GM19035 (cell line): ENCODE measurements around the gene GJC1.

ENCODE experiments used
- ATAC-seq: cut with Tn5 transposase; IDR thresholded peaks from one replicate; pipeline ENCODE4 v1.9.1; 2021; ENCODE audit not compliant: unreplicated experiment

GJC1 gene

DNA sequence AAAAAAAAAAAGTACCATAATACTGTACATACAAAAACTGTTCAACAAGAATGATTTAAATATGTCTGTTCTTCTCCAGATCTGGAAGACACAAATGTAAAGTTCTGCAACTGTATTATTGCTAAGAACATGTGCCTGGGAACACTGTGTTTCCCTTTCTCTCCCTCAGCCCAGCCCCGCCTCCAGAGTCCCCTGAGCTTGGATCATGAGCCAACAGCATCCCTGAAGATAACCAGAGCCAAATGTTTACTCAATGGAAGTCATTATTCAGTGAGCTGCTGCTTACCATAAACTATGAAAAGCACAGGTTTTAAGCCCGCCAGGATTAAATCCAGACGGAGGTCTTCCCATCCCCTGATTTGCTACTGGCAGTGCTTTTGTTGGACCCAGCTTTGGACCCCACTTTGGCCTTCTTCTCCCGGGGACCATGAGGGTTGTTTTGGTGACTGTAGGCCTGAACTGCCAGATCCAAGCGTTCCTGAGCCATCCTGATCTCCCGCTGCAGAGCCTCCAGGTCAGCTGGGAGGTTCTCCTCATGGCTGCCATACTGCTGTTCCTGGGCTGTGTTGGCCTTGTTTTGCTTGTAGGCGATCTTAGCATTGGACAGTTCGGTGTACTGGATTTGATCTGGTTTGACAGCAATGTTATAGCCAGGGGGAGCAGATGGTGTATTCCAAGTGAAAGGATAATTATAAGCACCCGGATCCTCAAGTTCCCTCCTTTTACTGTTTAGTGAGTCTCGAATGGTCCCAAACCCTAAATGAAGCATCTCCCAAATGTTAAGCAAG lies 25.6 kb downstream of the GJC1 start:
- ATAC-seq: no peak

DNA sequence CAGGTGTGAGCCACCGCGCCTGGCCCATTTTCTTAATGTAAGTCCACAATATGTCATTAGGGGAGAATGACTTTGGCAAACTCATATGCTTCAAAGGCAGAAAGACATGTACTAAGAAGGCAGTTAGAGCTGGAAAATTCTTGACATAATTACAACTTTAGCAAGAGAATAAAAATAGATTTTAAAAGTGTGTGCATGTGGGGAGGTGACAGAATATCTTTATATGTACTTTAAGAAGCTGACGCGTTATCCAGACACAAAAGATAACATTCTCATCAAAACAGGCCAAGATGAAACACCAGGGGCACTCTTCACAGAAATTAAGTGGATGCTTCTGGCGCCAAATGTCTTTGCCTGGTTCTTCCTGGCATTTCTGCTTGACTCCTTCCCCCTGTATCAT lies 28.2 kb downstream of the GJC1 start:
- no peak for ATAC-seq

DNA sequence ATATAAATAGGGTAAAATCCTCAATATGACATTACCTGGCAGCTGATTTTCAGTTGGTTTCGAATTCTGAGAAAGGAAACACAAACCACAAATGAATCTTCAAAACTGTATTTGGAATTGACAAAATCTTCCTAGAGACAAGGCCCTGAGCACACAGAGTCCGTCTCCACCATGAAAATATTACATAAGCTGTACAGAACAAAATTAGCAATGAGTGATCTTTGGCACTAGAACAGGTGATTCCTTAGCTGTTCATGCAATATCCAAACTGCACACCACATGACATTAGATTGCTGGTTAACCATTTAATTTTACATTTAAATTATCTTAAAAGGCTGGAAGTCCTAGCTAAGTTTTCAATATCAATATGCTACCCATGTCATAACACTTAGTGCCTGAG lies 31.7 kb downstream of the GJC1 start:
- no peak for ATAC-seq

DNA sequence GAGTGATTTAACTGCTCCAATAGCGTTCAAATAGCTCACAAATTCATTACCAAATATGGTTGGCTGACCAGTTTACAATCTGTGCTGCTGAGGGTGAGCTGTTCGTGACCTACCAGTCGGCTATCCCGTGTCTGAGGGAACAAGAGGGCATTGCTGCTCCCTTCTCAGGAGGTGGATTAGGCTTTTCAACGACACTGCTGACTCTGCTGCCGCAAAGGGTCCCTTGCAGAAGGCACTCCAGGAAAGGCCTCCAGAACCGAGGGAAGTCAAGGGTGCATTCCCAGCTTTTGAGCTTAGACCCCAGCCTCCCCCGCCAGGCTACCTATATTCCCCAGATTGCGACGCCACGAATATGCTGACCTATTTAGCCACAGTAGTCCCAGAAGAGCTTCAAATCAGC lies 32.3 kb downstream of the GJC1 start:
- no peak for ATAC-seq

DNA sequence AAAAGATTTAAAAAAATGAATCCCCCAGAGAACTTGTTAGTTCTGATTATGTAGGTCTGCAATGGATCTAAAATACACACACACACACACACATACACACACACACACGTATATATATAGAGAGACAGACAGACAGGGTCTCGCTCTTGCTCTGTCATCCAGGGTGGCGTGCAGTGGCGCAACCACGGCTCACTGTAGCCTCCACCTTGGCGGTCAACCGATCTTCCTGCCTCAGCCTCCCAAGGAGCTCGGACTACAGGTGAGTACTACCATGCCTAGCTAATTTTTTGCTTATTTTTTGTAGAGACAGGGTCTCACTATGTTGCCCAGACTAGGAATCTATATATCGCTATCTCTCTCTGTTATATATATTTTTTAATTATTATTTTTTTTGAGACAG lies 33.4 kb downstream of the GJC1 start:
- ATAC-seq: no peak

DNA sequence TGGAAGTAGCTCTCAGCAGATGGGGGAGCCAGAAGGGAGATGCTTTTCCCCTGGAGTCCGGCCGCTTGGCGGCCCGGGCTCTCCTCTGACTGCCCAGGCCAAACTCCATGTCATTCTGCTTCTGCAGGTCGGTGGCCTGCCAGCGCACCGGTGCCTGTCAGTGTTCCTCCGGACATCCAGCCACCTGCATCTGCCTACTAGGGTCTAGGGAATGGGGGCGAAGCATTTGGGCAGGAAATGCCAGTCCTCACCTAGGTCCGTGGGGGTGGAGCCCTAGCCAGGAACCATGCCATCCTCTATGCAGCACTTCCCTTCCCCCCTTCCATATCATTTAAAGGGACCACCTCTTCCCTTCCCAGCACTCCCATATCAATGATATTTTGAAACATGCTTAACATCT lies 34.2 kb downstream of the GJC1 start:
- ATAC-seq: no peak

DNA sequence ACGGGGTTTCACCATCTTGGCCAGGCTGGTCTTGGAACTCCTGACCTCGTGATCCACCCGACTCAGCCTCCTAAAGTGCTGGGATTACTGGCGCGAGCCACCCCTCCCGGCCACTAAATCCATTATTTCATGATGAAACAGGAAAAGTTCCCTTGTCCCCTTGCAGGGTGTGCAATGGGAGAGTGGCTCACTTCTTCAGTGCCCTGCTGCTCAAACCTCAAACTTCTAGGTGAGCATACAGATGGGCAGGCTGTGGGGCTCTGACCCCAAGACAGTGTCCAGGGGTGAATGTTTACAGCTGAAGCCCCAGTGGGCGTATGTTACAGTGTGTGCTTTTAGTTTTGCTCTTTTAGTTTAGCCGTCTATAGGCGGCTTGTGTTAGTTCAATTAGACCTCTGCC lies 34.7 kb downstream of the GJC1 start:
- ATAC-seq: no peak

DNA sequence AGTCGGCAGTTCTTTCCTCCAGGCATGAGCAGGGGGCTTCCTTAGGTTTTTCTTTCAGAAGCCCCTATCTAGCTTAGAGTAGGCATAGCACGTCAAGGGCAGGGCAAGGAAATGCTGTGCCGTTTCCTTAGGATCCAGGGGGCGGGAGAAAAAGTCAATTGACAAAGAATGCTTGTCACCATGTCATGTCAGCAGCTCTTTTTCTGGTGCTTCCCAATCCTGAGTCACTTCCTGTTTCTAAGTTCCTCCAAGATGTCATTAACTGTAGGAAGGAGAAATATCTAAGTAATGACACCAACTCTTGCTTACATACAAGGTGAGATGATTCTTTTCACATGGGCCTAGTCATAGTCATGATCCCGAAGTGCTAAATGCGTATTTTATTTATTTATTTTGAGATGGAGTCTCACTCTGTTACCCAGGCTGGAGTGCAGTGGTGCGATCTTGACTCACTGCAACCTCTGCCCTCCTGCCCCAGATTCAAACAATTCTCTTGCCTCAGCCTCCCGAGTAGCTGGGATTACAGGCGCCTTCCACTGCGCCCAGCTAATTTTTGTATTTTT lies 35.2 kb downstream of the GJC1 start:
- ATAC-seq: no peak

DNA sequence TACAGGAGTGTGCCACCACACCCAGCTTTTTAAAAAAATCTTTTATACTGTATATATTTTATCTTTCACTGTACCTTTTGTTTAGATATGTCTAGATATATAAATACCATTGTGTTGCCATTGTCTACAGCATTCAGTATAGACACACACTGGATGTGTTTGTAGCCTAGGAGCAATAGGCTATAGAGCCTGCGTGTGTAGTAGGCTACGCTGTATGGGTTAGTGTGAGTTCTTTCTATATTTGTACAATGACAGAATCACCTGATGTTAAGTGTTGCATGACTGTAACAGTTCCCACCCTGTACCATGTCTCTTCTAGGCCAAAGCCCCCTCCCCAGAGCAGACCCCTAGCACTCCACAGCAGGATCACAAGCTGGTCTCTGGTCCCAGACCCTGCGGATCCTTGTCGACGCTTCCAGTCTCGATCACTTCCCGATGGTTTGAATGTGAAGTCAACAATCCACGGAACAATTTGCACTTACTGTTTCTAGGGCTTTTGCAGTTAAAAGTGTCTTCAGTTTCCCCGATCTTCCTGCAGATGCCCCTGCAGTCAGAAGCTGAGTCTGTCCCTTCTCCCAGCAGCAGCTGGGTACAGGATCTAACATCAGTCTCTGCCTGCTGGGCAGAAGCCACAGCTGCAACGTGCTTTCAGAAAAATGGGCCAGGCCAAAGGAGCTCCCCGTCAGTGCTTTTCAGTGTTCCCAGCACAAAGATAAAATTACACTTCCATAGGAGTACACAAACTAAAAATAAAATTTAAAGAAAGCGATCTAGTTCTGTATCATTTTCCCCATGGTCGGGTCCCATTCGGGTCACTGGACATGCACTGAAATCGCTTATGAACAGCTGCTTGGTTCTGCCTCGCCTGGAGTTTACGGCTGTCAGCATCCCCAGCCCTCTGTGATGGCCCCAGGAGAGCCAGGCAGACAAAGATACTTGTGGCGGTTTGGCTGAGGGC lies 35.9 kb downstream of the GJC1 start:
- ATAC-seq: no peak

DNA sequence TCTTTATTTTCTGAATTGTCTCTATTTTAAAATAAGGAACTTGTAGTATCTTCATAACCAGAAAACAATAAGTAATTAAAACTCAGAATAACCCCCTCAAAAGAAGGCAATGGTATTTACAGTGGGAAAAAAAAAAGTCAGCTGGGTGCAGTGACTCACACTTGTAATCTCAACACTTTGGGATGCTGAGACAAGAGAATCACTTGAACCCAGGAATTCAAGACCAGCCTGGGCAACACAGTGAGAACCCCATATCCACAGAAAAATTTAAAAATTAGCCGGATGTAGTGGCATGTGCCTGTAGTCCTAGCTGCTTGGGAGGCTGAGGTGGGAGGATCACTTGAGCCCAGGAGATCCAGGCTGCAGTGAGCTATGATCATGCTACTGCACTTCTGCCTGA lies 37.8 kb downstream of the GJC1 start:
- no peak for ATAC-seq

DNA sequence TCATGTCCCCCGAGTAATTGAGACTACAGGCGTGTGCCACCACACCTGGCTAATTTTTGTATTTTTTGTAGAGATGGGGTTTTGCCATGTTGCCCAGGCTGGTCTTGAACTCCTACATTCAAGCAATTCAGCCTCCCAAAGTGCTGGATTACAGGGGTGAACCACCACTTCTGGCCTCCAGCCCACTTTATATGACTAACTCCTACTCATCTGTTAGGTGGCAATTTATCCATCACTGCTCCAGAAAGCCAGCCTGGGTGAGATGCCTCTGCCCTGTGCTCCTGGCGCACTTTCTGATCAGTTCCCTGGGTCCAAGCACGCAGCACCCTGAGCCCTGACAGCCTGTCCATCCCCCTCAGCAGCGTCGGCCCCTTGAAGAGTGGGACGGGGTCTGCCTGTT lies 41.9 kb downstream of the GJC1 start:
- no peak for ATAC-seq

DNA sequence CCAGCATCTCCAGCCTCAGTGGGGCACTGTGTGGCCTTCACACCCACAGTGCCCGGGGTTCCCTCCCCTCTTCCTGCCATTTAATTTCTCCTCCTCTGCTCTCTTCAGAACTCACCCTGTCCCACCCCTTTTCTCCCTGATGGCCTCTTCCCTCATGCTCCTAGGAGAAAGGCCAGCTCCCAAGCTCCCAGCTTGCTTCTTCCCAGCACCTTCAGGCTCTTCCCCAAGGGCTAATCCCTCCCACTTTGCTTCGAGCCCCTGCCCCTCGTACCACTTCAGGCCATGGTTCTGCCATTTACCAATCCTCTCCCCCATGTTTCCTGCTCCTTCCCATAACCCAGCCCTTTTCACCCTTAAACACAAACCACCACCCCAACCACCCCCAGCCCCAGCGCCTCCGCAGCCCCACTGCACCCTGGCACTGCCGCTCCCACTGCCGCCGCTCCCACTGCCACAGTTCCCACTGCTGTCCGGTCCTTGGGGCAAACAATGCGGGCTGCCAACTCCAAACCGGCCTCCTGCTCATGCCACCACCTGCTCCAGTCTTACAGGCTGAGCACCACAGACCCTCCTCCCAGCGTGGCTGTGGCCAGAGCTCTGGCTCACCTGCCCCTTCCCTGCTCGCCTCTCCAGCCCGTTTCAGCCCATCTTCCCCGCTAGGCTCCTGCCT lies 42.7 kb downstream of the GJC1 start:
- ATAC-seq: no peak

DNA sequence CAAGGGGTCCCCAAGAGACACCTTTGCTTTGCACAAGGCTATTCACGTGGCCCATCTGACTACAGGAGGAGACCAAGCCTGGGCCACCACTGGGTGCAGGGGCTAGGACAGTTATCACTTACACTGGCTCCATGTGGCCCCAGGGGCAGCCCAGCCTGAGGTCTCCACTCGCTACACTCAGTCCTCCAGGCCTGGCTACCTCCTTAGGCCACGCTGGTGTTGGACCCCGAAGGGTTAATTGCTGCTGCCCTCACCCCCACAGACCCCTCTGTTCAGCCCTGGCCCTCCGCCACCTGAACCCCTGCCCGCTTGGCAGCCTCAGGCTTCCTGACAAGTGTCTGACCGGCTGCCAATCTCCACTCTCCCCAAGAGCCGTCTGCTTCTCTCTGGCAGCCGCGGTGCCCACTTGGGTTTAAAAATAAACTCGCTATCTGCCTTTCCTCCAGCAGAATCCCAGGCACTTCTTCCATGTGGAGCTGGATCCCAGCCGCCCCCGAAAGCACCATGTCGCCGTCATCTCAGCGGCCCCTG lies 43.5 kb downstream of the GJC1 start:
- no peak for ATAC-seq

DNA sequence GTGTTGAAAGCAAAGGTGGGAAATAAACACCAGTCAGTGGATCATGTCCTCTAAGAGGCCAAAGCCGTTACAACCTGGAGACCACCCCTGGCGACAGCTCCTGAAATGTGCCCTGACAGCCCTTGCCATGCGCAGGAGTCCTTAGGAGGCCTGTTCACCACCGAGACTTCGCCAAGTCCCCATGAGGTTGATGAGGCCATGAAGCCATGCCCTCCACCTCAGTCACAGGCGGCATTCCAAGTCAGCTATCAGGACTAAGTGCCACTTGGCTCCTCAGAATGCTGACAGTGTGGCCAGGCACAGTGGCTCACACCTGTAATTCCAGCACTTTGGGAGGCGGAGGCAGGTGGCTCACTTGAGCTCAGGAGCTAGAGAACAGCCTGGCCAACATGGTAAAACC lies 44.2 kb downstream of the GJC1 start:
- ATAC-seq: no peak

DNA sequence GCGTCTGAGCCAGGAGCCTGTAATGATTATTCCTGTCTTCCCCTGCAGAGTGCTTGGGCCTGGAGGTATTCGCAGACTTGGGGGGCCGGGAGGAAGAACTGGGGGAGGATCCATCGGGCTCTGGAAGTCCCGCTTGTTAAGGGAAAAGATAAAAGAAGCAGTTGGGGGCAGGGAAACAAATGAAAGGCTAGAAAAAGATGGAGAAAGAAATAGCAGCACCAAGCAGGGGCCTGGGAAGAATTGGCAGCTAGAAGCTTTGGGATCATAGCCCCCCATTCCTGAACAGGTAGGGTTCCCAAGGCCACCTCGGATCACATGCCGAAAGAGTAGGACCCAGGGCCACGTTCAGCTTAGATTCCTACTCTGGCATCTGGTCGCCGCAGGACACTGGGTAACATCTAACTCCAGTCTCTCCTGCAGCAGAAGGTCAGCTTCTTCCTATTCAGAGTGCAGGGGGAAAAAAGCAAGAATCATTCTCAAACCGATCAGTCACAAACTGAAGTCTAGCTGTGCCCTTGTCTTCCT lies 47.7 kb downstream of the GJC1 start:
- no peak for ATAC-seq

DNA sequence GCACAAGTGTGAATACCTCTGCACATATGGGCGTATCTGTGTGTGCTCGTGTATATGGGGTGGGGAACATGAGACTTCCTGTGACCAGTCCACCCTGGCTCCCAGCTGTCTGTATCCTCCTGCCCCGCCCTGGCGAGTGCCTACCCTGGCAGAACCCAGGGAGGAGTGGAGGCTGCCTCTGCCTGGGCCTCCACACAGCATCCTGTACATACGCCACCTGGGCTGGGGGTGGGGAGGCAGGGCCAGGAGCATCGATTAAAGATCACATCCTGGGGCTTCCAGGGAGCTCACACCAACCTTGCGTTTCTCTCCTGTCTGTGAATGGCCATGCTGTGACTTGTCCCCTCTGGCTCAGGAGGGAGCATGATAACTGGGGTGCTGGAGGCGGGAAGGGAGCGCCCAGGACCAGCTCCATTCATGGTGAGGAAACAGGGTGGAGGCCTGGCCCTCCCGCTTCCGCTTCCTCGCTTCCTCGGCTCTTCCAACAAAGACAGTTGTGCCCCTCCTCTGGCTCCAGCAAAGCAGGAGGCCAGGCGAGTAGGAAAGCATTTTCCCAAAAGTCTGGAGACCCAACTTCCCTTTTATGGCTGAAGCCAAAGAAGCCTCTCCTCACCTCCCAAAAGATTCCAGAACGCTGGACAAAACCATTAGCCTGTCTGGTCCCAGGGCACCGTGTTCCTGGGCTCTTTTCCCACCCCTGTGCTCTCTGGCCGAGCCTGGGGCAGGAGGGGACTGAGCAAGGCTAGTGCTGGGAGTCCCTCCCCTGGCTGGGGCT lies 48.3 kb downstream of the GJC1 start:
- no peak for ATAC-seq

DNA sequence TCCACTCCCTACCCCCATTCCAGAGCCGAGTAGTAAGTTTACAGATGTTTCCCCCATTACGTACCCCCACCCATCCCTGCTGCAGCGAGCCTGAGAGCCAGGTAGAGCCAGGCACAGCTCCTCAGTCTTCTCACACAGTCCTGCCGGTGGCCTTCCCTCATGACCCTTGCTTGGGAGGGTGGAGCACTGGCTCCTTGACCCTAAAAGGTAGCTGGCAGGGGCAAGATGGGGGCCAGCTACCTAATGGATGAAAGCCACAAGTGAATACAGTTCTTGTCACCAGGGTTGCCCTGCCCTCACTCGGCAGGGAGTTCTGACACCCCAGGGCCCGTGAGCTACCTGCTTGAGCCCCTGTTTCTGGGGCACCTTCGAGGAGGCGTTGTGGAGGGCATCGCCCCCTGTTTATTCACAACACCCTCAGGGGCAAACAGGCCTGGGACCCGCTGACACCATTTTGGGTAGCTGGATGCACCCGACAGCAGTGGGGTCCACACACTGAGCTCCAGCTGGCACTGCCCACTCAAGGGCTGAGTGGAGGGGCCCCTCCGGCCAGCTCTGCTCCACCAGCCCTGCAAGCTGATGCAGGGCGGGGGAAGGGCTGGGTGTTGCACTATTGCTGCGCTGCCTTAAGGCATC lies 49.1 kb downstream of the GJC1 start:
- ATAC-seq: no peak

DNA sequence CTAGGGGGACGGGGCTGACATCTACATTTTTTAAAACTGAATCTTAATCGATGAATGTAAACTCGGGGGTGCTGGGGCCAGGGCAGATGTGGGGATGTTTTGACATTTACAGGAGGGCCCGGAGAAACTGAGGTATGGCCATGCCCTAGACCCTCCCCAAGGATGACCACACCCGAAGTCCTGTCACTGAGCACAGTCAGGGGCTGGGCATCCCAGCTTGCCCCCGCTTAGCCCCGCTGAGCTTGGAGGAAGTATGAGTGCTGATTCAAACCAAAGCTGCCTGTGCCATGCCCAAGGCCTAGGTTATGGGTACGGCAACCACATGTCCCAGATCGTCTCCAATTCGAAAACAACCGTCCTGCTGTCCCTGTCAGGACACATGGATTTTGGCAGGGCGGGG lies 49.9 kb downstream of the GJC1 start:
- no peak for ATAC-seq

DNA sequence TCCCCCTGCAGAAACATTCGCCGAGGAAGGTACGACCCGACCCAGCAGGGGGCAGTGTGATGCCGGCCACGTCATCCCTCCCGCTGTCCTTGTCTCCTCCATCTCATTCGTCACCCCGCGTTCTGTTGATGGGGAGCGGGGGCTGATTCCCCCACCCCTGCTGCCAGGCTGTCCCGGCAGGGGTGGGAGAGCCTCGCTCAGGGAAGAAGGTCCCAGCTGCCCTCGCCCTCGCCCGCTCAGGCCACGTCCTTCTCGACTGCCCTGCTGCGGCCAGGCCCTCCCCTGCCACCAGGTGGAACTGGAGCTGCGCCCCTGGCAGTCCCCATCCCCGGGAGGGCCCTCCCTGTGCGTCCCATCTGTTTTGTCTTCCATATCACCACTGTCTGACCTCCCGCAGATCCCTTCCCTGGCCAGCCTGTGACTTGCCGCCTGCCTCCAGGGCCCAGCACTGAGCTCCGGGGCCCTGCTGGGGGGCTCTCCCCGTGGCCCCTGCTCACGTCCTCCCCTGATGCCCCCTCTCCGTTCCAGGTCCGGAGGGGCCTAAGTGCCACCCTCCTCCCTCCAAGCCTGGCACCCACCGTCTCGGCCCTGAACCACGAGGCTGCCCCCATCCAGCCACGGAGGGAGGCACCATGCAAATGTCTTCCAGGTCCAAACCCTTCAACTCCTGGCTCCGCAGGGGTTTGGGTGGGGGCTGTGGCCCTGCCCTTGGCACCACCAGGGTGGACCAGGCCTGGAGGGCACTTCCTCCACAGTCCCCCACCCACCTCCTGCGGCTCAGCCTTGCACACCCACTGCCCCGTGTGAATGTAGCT lies 50.7 kb downstream of the GJC1 start:
- ATAC-seq: no peak
